ENCODE data around the gene UBE2J2. TPM values are rescaled to one million over a fixed set of nuclear protein-coding genes. Genes with fewer than 3 reads are reported as not detected.

The UBE2J2 gene
- total and polyA plus RNA-seq, 2 of the 13 experiments (the other 11 are each of a cell fraction or from before 2014, with no cell fraction given), result 25.4 to 29.4 TPM

DNA sequence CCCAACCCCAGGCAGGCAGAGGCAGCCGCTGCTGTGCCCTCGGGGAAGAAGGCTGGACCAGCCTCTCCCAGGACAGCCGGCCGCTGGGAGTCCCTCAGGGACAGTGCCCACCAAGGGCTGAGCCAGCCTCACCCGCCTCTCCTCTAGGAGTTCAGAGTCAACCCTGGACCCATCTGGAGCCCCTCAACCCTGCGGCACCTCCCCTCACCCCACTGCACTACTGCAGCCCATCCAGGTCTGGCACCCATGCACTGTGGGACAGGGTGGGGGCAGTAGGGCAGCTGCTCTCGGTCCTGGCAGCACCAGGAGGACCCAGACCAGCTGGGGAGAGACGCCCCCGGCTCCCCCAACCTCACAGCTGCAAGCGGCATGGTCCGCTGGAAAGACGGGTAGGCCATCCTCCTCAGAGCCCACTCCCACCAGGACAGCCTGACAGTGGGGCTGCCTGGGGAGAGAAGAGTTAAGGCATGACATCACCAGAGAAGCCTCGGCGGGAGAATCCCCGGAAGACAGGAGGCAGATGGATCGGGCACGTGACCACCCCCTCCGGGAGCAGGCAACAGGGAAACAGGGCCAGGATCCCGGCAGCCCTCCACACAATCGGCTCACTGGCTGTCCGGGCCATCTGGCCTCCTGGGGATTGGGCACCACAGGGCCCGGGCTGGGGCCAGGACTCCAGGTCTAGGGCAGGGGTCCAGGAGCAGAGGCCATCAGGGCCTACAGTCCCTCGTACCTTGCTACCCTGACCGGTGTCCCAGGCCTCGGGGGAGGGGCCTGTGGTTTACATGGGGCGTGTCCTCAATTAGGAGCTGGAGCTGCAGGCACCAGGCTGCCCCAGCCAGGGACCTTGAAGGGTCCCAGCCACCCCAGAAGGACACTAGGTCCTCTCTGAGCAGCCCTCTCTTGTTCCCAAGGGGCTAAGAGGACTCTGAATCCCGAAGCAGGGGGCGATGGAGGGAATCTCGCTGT is 31.0 kb upstream of the UBE2J2 start (continued):
- peak; percentile 6; the same call in 1 of the 2 replicates for TF ChIP-seq GFI1 (CRISPR knock-in tag; IDR thresholded peaks at IDR 0.05; ENCODE audit: borderline replicate concordance)
- TF ChIP-seq MED8 (CRISPR knock-in tag; IDR thresholded peaks at IDR 0.05; ENCODE audit: insufficient replicate concordance), result no peak
- TF ChIP-seq ZNF556 (CRISPR knock-in tag; IDR thresholded peaks at IDR 0.05; ENCODE audit: borderline replicate concordance), result 0 out of 2 replicates have a peak, but pooled peaks have one; percentile 32
- TF ChIP-seq MIXL1 (CRISPR knock-in tag; IDR thresholded peaks at IDR 0.05), result no peak
- no peak for TF ChIP-seq HOXA7 (CRISPR knock-in tag; IDR thresholded peaks at IDR 0.05)
- no peak for TF ChIP-seq GMEB2 (CRISPR knock-in tag; IDR thresholded peaks at IDR 0.05; ENCODE audit: low read depth)
- TF ChIP-seq SP4 (CRISPR knock-in tag; IDR thresholded peaks at IDR 0.05), result no peak
- TF ChIP-seq ZBTB42 (CRISPR knock-in tag; IDR thresholded peaks at IDR 0.05), result no peak
- TF ChIP-seq MAF1 (CRISPR knock-in tag; IDR thresholded peaks at IDR 0.05; ENCODE audit: borderline replicate concordance), result no peak
- peak; percentile 70 for TF ChIP-seq MAX (IDR thresholded peaks at IDR 0.05)
- TF ChIP-seq MZF1 (CRISPR knock-in tag; IDR thresholded peaks at IDR 0.05; ENCODE audit: borderline replicate concordance), result no peak
- no peak; the same call in 1 of the 2 replicates for TF ChIP-seq ZZZ3 (CRISPR knock-in tag; IDR thresholded peaks at IDR 0.05; ENCODE audit: borderline replicate concordance)
- no peak for TF ChIP-seq ARNT2 (CRISPR knock-in tag; IDR thresholded peaks at IDR 0.05; ENCODE audit: low read depth)
- no peak for TF ChIP-seq ZNF788 (CRISPR knock-in tag; IDR thresholded peaks at IDR 0.05; ENCODE audit: borderline replicate concordance)
- no peak for TF ChIP-seq MAFG (CRISPR knock-in tag; IDR thresholded peaks at IDR 0.05)
- TF ChIP-seq ZNF761 (CRISPR knock-in tag; conservative IDR thresholded peaks at IDR 0.05), result no peak
- no peak for TF ChIP-seq FOXJ3 (CRISPR knock-in tag; IDR thresholded peaks at IDR 0.05; ENCODE audit: borderline replicate concordance)
- TF ChIP-seq AGO1 (IDR thresholded peaks at IDR 0.05; ENCODE audit: low read depth, low read length, poor library complexity, severe bottlenecking), result no peak
- TF ChIP-seq, protein P1, sequence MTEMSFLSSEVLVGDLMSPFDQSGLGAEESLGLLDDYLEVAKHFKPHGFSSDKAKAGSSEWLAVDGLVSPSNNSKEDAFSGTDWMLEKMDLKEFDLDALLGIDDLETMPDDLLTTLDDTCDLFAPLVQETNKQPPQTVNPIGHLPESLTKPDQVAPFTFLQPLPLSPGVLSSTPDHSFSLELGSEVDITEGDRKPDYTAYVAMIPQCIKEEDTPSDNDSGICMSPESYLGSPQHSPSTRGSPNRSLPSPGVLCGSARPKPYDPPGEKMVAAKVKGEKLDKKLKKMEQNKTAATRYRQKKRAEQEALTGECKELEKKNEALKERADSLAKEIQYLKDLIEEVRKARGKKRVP (CRISPR knock-in tag; IDR thresholded peaks at IDR 0.05), result no peak
- TF ChIP-seq KLF16 (CRISPR knock-in tag; IDR thresholded peaks at IDR 0.05), result no peak
- TF ChIP-seq, protein P2, sequence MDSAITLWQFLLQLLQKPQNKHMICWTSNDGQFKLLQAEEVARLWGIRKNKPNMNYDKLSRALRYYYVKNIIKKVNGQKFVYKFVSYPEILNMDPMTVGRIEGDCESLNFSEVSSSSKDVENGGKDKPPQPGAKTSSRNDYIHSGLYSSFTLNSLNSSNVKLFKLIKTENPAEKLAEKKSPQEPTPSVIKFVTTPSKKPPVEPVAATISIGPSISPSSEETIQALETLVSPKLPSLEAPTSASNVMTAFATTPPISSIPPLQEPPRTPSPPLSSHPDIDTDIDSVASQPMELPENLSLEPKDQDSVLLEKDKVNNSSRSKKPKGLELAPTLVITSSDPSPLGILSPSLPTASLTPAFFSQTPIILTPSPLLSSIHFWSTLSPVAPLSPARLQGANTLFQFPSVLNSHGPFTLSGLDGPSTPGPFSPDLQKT (CRISPR knock-in tag; IDR thresholded peaks at IDR 0.05; ENCODE audit: borderline replicate concordance), result no peak
- TF ChIP-seq SETDB1 (CRISPR knock-in tag; IDR thresholded peaks at IDR 0.05; ENCODE audit: borderline replicate concordance), result no peak
- TF ChIP-seq ZNF33A (CRISPR knock-in tag; IDR thresholded peaks at IDR 0.05; ENCODE audit: borderline replicate concordance), result no peak
- no peak for TF ChIP-seq ZNF10 (CRISPR knock-in tag; IDR thresholded peaks at IDR 0.05; ENCODE audit: borderline replicate concordance, low read depth)
- no peak for TF ChIP-seq ZNF451 (CRISPR knock-in tag; IDR thresholded peaks at IDR 0.05)
- no peak for TF ChIP-seq NFE2L2 (IDR thresholded peaks at IDR 0.05; ENCODE audit: low read length)

Measured in HepG2 (cell line).